Middle frontal gyrus (tissue), 1 donor: ENCODE data around the gene PRODH2.
"Not testable (repeated sequence)": the region's sequence is repeated elsewhere in the genome, so short reads cannot be mapped to it uniquely, and the experiment has no call there.

Source experiments
- DNase-seq: peaks from one replicate; pipeline ENCODE4 v3.0.0-alpha.2; 2015; ENCODE audit warnings: low spot score; ENCODE audit errors: extremely low spot score

Gene PRODH2

GRCh38 chr19:35781650-35782049 is 31.0 kb downstream of the PRODH2 start:
- no peak for DNase-seq

- DNase-seq = no peak
Measured at GRCh38 chr19:35780717-35781116, 31.9 kb downstream of the PRODH2 start.

GRCh38 chr19:35780058-35780457 is 32.6 kb downstream of the PRODH2 start:
- no peak for DNase-seq

- no peak for DNase-seq
Measured at GRCh38 chr19:35779033-35779432, 33.6 kb downstream of the PRODH2 start.

DNA sequence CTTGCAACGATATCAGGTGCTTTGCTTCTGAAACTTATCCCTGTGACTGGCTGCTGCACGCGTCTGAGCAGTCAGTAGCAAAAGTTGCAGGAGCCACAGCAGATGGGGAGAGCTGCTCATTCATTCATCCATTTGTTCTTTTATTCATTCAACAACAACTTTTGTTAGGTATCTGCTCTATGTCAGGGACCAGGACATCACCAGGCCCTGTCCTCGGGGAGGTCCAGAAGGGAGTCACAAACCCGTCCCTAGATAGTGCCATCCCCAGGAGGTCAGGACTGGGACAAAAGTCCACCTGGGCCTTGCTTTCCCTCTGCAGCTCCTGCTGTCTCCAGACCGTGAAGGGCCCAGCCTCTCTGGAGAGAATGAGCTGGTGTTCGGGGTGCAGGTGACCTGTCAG is 34.7 kb downstream of the PRODH2 start:
- no peak for DNase-seq

GRCh38 chr19:35777086-35777841 is 35.4 kb downstream of the PRODH2 start:
- no peak for DNase-seq

- no peak for DNase-seq
Measured at GRCh38 chr19:35776102-35776788, 36.4 kb downstream of the PRODH2 start.

- DNase-seq = peak; percentile 97
Measured at GRCh38 chr19:35775298-35776101, 37.1 kb downstream of the PRODH2 start, which contains the start of gene ARHGAP33. ARHGAP33 (plus strand) TSS chr19:35775564; CDS start chr19:35775659, 95 bp downstream.

DNA sequence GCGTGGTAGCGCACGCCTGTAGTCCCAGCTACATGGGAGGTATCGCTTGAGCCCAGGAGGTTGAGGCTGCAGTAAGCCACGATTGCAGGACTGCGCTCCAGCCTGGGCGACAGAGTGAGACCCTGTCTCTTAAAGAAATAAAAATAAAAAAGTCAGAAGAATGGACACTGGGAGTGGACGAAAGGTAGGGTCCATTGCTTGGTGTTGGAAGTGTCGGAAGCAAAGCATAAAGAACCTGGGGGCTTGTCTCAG is 37.7 kb downstream of the PRODH2 start:
- DNase-seq = no peak

DNA sequence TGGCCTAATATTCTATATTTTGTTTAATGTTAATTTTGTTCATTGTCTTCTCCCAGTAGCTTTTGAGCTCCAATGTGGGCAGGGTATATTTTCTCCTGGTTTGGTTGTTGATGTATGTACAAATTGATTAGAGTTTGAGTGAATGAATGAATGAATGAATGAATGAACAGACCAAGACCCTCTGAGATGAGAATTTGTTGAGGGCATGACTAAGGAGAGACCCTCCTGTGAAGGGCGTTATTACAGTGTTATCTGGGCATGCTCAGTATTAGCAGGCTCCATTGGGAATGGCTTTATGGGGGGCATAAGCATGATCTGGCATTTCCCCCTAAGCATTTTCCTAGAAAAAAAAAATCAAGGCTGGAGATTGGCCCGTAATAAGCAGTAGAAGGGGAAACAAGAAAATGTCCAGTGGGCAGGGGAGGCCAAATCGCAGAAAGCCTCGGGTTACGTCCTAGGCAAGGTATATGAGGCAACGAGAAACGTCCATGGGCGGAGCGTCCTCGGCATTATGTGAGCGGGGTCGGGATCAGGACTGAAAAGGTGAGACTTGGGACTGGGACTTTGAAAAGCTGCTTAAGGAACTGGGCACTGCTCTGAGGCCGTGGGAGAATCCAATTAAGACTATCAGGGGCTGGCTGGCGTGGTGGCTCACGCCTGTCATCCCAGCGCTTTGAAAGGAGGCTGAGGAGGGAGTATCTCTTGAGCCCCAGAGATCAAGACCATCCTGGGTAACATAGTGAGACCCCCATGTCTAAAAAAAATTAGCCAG is 38.2 kb downstream of the PRODH2 start:
- DNase-seq = no peak

DNA sequence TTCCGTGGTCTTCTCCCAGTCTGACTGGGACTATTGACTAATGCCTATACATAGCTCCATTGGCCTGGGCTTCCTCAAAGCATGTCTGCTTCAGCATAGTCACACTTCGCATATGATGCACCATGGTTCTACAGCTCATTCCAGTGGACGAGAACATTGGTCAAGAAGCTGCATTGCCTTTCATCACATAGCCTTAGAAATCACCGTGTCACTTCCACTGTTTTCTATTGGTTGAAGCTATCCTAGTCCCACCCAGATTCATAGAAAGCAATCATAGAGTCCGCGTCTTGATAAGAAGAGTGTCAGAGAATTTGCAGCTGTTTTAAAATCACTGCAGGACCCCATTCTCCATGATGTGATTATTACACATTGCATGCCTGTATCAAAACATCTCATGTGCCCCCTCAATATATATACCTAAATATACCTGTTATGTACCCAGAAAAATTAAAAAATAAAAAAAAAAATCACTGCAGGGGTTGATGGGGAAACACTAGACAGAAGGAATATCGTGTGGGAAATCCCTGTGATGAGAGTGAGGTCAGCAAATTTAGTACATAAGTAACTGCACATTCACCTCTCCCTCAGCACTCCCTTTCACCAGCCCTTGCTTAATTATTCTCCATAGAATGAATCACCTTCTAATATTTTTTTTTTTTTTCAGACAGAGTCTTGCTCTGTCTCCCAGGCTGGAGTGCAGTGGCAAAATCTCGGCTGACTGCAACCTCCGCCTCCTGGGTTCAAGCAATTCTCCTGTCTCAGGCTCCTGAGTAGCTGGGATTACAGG is 39.4 kb downstream of the PRODH2 start:
- no peak for DNase-seq

DNA sequence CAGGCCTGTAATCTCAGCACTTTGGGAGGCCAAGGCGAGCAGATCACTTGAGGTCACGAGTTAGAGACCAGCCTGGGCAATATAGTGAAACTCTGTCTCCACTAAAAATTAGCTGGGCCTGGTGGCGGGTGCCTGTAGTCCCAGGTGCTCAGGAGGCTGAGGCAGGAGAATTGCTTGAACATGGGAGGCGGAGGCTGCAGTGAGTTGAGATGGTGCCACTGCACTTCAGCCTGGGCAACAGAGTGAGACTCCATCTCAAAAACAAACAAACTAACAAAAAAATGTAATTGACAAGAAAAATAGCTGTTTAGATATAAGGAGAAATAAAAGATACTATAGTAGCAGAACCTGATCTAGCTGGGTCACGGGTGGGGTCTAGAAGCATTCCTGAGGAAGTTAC is 40.3 kb downstream of the PRODH2 start:
- DNase-seq = not testable (repeated sequence)

GRCh38 chr19:35768082-35768421 is 44.6 kb downstream of the PRODH2 start:
- no peak for DNase-seq

- DNase-seq = no peak
Measured at GRCh38 chr19:35767288-35768081, 45.2 kb downstream of the PRODH2 start.

GRCh38 chr19:35766571-35767104 is 46.0 kb downstream of the PRODH2 start:
- no peak for DNase-seq

GRCh38 chr19:35764432-35765315 is 48.0 kb downstream of the PRODH2 start:
- DNase-seq = no peak

GRCh38 chr19:35760711-35761349 is 51.8 kb downstream of the PRODH2 start:
- DNase-seq = no peak

DNA sequence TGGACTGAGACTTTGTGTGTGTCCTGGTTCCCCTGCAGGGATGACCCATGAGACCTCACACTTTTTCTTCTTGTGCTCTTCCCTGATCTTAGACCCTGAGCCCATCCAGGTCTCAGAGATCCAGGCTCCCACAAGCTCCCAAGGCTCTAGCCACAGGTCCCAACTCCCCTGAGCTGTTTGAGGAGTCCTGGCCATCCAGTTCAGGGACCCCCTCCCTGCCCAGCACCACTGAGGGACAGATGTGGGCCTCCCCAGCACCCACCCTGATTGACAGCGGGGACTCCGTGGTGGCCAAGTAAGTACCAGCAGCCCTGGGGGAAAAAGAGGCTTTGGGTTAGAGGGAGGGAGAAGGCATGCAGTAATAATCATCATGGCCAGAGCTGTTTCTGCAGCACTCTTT is 52.9 kb downstream of the PRODH2 start:
- DNase-seq = no peak
